Activated T-helper 17 cell treated with anti-CD3 and anti-CD28 coated beads, Interleukin-2, amount 50 U/mL, for 72 hours (primary cell): ENCODE measurements around the gene GLIPR1. TPM values are rescaled to one million over a fixed set of nuclear protein-coding genes. Genes with fewer than 3 reads are reported as not detected.

Source experiments
- ATAC-seq: fragments of 150-1000 bp; cut with Tn5 transposase; replicated peaks from 2 replicates; pipeline ENCODE4 v1.10.0; 2021; ENCODE audit warnings: mild to moderate bottlenecking, moderate library complexity
- H3K27ac Mint-ChIP-seq: one replicate; pipeline ENCODE4 v1.8.0; 2022; ENCODE audit warnings: mixed read lengths
- H3K27me3 Mint-ChIP-seq: one replicate; pipeline ENCODE4 v1.8.0; 2022; ENCODE audit warnings: mixed read lengths
- H3K36me3 Mint-ChIP-seq: one replicate; pipeline ENCODE4 v1.8.0; 2022; ENCODE audit warnings: low read depth, mild to moderate bottlenecking, mixed read lengths
- H3K4me1 Mint-ChIP-seq: one replicate; pipeline ENCODE4 v1.8.0; 2022; ENCODE audit warnings: mixed read lengths
- H3K4me3 Mint-ChIP-seq: one replicate; pipeline ENCODE4 v1.8.0; 2022; ENCODE audit warnings: mild to moderate bottlenecking, mixed read lengths
- H3K9me3 Mint-ChIP-seq: one replicate; pipeline ENCODE4 v1.8.0; 2022; ENCODE audit warnings: mixed read lengths
- total RNA-seq, 2 donors: library from RNA; stranded (reverse); gene quantifications; one replicate each; pipeline ENCODE4 v1.2.3, GENCODE V29; 2022

GLIPR1 gene
- total RNA-seq, 2 donors from 2014 or later = 45.9 to 50.2 TPM

DNA sequence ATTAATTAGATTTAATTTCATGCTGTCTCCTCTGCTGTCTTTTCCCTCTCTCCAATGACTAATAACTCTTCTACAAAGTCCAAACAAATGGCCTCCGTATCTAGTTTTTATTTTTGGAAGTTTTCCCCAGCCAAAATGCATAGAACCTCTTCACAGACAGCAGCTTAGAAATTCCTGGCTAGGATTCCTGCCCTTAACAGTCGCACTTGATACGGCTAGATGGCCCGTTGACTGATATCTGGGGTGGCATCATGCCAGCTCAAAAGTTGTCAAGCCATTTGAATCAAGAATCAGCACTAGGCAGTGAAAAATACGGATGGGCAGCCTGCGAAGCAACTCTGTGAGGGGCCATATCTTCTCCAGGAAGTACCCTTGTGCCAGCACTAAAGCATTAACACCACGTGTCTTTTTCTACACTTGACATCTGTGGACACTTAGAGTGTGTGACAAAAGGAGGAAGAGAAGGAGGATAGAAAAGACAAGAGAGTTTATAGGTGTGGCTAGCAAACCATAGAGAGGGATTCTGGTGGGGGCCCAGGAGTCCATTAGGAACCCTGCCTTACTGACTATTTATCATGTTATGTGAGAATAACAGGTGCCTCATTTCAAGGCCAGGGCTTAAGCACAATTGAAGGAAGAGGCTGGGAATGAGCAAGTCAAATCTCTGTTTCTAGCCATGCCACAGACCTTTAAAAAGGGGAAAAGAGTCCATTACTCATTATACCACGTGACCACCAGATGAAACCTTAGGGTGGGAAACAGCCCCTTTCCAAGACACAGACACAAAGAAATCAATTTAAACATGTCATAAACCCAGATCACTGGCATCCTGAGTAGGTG, 70.1 kb downstream of the GLIPR1 start:
- peak; percentile 57 for ATAC-seq
- H3K36me3 Mint-ChIP-seq = no peaks in the 10 kb centered on the region
- no peak overlapping the region for H3K27ac Mint-ChIP-seq
- no peaks in the 10 kb centered on the region for H3K9me3 Mint-ChIP-seq
- H3K4me1 Mint-ChIP-seq = peaks cover 7% of the 10 kb centered on the region
- H3K4me3 Mint-ChIP-seq = no peak overlapping the region
- H3K27me3 Mint-ChIP-seq = peaks cover 18% of the 10 kb centered on the region

DNA sequence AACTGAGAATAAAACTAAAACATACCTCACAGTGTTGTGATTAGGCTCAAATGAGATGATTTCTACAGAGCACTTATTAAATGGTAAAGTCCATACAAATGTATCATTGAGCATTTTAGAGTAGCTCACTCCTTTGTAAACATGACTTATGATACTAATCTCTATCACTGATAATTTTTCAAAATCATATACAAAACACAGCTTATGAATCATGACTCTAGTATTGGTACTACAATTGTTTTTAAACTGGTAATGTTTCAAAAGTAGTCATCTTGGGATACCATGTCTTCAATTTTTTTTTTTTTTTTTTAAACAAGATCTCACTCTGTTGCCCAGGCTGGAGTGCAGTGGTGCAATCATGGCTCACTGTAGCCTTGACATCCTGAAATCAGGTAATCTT, 70.9 kb downstream of the GLIPR1 start:
- Mint-ChIP-seq H3K27me3 (peaks cover 14% of the 10 kb centered on the region), H3K4me1 (peaks cover 7% of the 10 kb centered on the region), H3K9me3 (no peaks in the 10 kb centered on the region), H3K4me3 (no peak overlapping the region), H3K27ac (no peak overlapping the region), H3K36me3 (no peaks in the 10 kb centered on the region)
- peak; percentile 73 for ATAC-seq

GRCh38 chr12:75553398-75553797, 72.8 kb downstream of the GLIPR1 start:
- peaks cover 7% of the 10 kb centered on the region for H3K4me1 Mint-ChIP-seq
- peaks cover 14% of the 10 kb centered on the region for H3K27me3 Mint-ChIP-seq
- ATAC-seq = no peak
- H3K4me3 Mint-ChIP-seq = no peak overlapping the region
- H3K9me3 Mint-ChIP-seq = no peaks in the 10 kb centered on the region
- H3K36me3 Mint-ChIP-seq = no peaks in the 10 kb centered on the region
- H3K27ac Mint-ChIP-seq = no peak overlapping the region

Other genes with a start within 250 kb of the GLIPR1 start
- gene CAPS2, start 150.4 kb upstream of the GLIPR1 start, total RNA-seq = 10 to 100 TPM in 1 of 2 donors, 1 to 10 TPM in 1; 6.0 to 11.1 TPM
- not detected for gene GLIPR1L1, start 146.1 kb upstream of the GLIPR1 start, total RNA-seq
- under 1 TPM; 0.13 to 0.56 TPM for gene GLIPR1L2, start 89.7 kb upstream of the GLIPR1 start, total RNA-seq
- gene KRR1, start 30.9 kb downstream of the GLIPR1 start, total RNA-seq = 100 to 1,000 TPM; 113 to 151 TPM